Stimulated activated CD8-positive, alpha-beta memory T cell treated with anti-CD3 and anti-CD28 coated beads, Interleukin-4, amount 100 ng/mL, for 1 hour (primary cell): Measurements from ENCODE around the gene ECT2L.

Source experiments
- DNase-seq, 2 donors: peaks; one replicate each; pipeline ENCODE4 v3.0.0-alpha.2; 2020; ENCODE audit warnings: low read depth in 2 of 2, low spot score in 1 of 2

ECT2L gene

GRCh38 chr6:138805016-138805765 is 9.3 kb downstream of the ECT2L start:
- no peak for DNase-seq

DNA sequence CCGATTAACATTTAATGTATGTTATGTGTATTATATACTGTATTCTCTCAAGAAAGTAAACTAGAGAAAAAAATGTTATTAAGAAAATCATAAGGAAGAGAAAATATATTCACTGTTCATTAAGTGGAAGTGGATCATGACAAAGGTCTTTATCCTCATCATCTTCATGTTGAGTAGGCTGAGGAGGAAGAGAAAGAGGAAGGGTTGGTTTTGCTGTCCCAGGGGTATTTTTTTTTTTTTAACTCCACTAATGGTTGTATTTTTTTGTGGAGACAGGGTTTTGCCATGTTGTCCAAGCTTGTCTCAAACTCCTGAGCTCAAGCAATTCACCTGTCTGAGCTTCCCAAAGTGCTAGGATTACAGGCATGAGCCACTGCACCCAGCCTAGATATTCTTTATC is 11.0 kb downstream of the ECT2L start:
- no peak for DNase-seq

- no peak for DNase-seq
These were observed 13.8 kb downstream of the ECT2L start for GRCh38 chr6:138809677-138810076.

GRCh38 chr6:138811866-138812265 is 16.0 kb downstream of the ECT2L start:
- no peak for DNase-seq

DNA sequence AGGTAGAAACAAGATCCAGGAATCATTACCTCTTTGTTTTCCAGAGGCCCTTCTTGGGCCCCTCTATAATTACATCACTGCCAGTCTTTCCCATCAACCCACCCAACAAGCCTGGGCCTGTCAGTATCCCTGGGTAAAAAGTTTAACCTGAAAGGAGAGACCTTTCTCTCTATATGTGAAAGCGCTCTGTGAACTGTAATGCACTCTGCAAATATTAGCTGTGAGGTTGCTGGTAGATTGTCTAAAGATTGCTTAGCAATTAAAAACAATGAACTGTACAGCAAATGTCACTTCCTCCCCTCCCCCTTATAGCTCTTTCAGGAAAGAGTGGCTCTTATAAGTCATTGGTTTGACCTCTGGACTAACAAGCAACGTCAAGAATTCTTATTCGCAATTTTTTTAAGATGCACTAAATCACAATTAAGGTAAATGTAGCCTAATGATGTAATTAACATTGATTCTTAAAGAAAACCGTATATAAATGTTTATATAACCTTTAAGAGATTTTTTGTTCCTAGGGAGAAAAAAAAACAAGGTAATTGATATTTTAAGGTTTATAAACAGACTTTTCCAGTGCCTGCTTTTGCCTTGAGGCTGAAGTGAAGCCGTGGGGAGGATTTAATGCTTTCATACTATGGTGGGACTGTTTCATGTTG is 18.4 kb downstream of the ECT2L start:
- no peak for DNase-seq

GRCh38 chr6:138815221-138815620 is 19.3 kb downstream of the ECT2L start:
- DNase-seq = no peak

- DNase-seq = no peak
These were observed 20.1 kb downstream of the ECT2L start for GRCh38 chr6:138815797-138816528.

GRCh38 chr6:138817799-138818198 is 21.9 kb downstream of the ECT2L start:
- no peak for DNase-seq

DNA sequence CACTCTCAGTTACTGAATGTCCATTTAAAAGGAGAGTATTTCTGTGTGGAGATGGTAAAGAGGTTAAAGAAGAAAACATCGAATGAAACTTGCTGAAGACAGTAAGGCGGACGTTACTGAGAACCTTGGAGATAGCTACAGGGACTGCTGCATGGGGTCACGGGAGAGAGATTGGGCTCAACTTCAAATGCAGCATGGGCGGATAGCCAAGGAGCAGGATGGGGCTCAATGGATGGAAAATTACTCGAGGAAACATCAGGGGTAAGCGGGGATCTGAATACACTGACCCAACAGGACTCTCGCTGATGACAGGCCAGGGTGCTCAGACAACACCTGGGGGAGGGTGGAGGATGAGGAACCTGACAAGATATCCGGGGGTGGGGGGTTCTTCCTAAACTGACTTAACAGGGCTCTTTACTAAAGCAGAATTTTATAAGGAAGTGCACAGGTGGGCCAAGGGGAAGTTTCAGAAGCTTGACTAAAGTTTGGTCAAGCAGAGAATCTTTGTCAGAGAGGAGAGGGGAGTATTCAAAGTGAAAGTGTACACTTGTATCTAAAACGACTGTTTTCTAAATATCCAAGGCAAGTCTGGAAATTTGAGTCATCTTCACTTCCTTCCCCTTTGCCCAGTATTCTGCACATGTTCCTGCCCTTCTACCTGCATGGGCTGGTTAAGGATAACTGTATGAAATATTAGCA is 22.8 kb downstream of the ECT2L start:
- no peak for DNase-seq

DNA sequence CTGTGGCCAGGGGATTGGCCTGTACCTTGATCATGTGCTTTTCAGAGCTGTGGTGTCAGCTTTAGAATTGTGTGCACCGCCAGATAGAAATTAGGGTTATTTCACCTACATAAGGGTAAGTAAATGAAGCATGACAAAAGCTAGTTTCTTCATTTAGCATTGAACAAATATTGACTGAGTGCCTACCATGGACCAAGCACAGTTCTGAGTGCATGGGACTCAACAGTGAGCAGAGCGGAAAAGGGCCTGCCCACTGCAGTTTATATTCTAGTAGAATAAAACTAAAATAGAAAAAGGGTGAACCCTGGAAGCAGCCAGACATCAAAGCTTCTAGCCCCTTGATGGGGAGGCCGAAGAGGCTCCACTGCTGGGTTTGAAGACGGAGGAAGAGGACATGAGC is 25.6 kb downstream of the ECT2L start:
- no peak for DNase-seq

- DNase-seq = no peak
These were observed 28.7 kb downstream of the ECT2L start for GRCh38 chr6:138824482-138825144.

- no peak for DNase-seq
These were observed 34.4 kb downstream of the ECT2L start for GRCh38 chr6:138830248-138830647.

DNA sequence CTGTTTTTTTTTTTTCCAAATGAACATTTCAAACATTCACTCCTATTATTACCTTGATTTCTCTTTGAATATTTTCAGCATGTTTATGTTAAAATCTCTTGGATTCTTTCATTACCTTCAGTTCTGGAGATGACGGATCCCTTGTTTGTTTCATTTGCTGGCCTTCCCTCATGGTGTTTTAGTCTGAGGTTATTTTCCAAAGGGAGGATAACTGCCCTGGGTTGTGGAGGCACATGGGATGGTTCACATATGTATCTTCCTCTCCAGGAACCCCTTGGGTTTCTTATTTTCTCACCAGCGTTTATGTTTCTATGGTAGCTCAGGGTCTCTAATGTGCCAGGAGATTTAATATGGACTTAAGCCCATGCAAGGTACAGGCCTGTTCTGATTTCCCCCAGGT is 36.3 kb downstream of the ECT2L start:
- DNase-seq = no peak

DNA sequence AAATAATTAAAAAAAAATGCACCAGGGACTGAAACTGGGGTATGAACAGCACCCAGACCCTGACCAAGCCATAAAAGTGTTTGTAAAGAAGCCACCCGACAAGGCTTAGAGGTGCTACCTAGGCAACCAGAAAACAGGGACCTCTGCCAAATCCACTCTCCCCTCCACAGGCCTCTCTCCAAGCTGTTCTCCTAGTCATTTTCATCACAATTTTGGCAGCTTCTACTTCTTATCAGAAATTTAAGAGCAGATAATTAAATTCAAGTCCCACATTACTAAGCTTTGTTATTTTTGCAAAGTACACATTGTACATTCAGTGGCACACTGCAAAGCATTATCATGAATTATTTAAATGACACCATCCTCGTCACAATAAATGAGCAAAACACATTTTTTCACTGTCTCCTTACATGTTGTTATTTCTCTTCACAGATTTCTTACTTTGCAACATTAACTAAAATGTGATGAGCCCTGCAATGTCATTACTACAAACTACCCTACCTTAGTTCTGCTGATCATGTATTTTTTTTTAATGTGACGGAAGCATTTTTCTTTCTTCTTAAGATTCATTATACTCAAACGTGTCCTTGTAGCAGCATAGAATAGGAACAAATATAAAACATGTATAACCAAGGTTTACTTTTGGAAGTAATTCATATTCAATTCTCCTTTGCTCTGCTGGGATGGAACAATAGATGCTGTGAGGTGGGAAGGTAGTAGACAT is 38.1 kb downstream of the ECT2L start:
- no peak for DNase-seq

- DNase-seq = no peak
These were observed 41.4 kb downstream of the ECT2L start for GRCh38 chr6:138837246-138837645.

DNA sequence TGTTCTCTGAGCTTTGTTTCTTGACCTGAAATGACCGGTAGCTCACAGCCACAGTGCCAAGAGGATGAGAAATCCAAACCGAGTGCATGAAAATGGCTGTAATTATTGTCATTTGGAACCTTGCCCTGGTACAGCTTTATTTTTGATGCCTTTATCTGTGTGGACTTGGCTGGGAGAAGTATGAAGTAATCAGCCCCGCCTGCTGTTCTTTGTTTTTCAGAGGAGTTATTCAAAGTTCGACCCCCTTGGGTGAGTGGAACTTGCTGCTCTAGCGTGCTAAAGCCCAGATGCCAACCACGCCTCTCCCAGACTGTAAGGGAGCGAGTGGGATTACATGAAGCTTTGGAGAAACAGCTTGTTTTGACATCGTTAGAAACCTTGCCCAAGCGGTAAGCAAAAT is 48.3 kb downstream of the ECT2L start:
- no peak for DNase-seq

GRCh38 chr6:138847884-138848283 is 52.0 kb downstream of the ECT2L start:
- no peak for DNase-seq

- DNase-seq = no peak
These were observed 52.6 kb downstream of the ECT2L start for GRCh38 chr6:138848461-138848860.

- DNase-seq = no peak
These were observed 53.9 kb downstream of the ECT2L start for GRCh38 chr6:138849791-138850190.

- DNase-seq = no peak
These were observed 60.8 kb downstream of the ECT2L start for GRCh38 chr6:138856654-138857053.
